RCC 7860 (cell line): Measurements from ENCODE around the gene CREG1.
A peak's percentile ranks its signal among the peaks of the same experiment; 100 is the strongest.
"Not testable (repeated sequence)": the region's sequence is repeated elsewhere in the genome, so short reads cannot be mapped to it uniquely, and the experiment has no call there.

ENCODE experiments used
- DNase-seq: peaks from one replicate; pipeline ENCODE4 v3.0.0-alpha.2; 2015; ENCODE audit warnings: low spot score
- FAIRE-seq: peaks from 2 replicates; lab custom pipeline; 2012; peaks lifted over from hg19 to GRCh38; lab: Jason Lieb, UNC

CREG1 gene

GRCh38 chr1:167564612-167565270 lies 11.2 kb upstream of the CREG1 start:
- DNase-seq (no peak), FAIRE-seq (no peak)

- peak; percentile 39 for DNase-seq
- FAIRE-seq: no peak
Measured at GRCh38 chr1:167563579-167564246, 10.2 kb upstream of the CREG1 start.

- DNase-seq (no peak), FAIRE-seq (no peak)
Measured at GRCh38 chr1:167562702-167563101, 9.1 kb upstream of the CREG1 start.

GRCh38 chr1:167561753-167562152 lies 8.2 kb upstream of the CREG1 start:
- FAIRE-seq (no peak), DNase-seq (no peak)

GRCh38 chr1:167555971-167556714 lies 2.6 kb upstream of the CREG1 start:
- DNase-seq: peak; percentile 38
- peak; percentile 65 for FAIRE-seq

GRCh38 chr1:167555072-167555471 lies 1.5 kb upstream of the CREG1 start:
- not testable (repeated sequence) for DNase-seq, FAIRE-seq

- DNase-seq: no peak
- FAIRE-seq: no peak
Measured at GRCh38 chr1:167554028-167554779, 642 bp upstream of the CREG1 start.

GRCh38 chr1:167551362-167551761 lies 2.2 kb downstream of the CREG1 start:
- DNase-seq (no peak), FAIRE-seq (no peak)

GRCh38 chr1:167548059-167548932 lies 5.3 kb downstream of the CREG1 start:
- no peak for DNase-seq
- no peak for FAIRE-seq

- FAIRE-seq: no peak
- no peak for DNase-seq
Measured at GRCh38 chr1:167546935-167547334, 6.6 kb downstream of the CREG1 start.

GRCh38 chr1:167545349-167545748 lies 8.2 kb downstream of the CREG1 start:
- FAIRE-seq (no peak), DNase-seq (no peak)

- FAIRE-seq (no peak), DNase-seq (no peak)
Measured at GRCh38 chr1:167544447-167545093, 9.0 kb downstream of the CREG1 start.

- DNase-seq (no peak), FAIRE-seq (no peak)
Measured at GRCh38 chr1:167543199-167543990, 10.2 kb downstream of the CREG1 start.

- FAIRE-seq (no peak), DNase-seq (no peak)
Measured at GRCh38 chr1:167542109-167543032, 11.2 kb downstream of the CREG1 start.

- FAIRE-seq: no peak
- no peak for DNase-seq
Measured at GRCh38 chr1:167541610-167542009, 12.0 kb downstream of the CREG1 start.

GRCh38 chr1:167541003-167541402 lies 12.6 kb downstream of the CREG1 start:
- FAIRE-seq (no peak), DNase-seq (no peak)

GRCh38 chr1:167538657-167539056 lies 14.9 kb downstream of the CREG1 start:
- FAIRE-seq: no peak
- no peak for DNase-seq

GRCh38 chr1:167533851-167534300 lies 19.7 kb downstream of the CREG1 start:
- FAIRE-seq: no peak
- peak; percentile 44 for DNase-seq
